Keratinocyte (primary cell): ENCODE results near the gene LRRC2.

Experiments
- EZH2 ChIP-seq: IDR thresholded peaks from one replicate; pipeline ENCODE4 v1.6.1; 2012; ENCODE audit warnings: inconsistent platforms, mild to moderate bottlenecking, low read length, moderate library complexity
- TF ChIP-seq, protein P1 (sequence below), 3 experiments: IDR thresholded peaks in 1 of 3; conservative IDR thresholded peaks in 1 of 3; optimal IDR thresholded peaks in 1 of 3; 2 replicates in 2 of 3; 3 replicates in 1 of 3; pipeline versions ENCODE3 to v1.5.1; 2011; ENCODE audit warnings: low read length in 3 of 3, mild to moderate bottlenecking in 3 of 3, moderate library complexity in 2 of 3, control low read depth in 1 of 3, inconsistent platforms in 1 of 3; ENCODE audit not compliant: insufficient read depth in 2 of 3; ENCODE audit errors: extremely low read depth in 1 of 3

DNA sequence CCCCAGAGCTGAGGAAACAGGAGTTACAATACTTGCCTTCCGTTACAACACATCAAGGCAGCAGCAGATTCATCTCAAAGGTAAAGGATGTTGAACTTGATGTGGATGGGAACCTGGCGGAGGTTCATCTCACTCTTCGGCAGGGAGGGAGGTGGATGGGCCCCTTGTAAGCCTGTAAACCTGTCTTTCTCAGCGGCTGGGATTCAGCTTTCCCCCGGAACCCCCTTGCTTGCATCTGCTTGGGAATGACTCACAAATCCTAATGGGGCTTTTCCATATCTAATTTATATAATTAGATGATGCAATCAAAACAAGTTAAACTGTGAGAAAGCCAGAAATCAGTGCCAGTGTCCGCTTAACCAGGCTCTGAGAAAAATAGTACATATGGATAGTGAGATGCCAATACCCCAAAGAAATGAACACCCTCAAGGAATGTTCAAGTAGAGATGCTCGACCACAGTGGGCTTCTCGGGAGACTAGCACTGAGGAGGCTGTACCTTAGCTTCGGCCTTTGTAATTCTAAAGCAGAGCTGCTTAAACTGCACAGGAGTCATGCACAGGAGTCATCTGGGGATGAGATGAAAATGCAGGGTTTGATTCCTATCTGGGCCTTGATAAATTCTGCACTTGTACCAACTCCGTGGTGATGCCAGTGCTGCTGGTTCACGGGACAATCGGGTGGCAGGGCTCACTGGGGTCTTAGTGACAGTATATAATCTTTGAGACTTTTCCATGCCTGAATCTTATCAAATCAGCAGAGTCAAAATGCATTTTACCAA lies 44.0 kb upstream of the LRRC2 start:
- no peak for TF ChIP-seq EZH2
- TF ChIP-seq, protein P1, sequence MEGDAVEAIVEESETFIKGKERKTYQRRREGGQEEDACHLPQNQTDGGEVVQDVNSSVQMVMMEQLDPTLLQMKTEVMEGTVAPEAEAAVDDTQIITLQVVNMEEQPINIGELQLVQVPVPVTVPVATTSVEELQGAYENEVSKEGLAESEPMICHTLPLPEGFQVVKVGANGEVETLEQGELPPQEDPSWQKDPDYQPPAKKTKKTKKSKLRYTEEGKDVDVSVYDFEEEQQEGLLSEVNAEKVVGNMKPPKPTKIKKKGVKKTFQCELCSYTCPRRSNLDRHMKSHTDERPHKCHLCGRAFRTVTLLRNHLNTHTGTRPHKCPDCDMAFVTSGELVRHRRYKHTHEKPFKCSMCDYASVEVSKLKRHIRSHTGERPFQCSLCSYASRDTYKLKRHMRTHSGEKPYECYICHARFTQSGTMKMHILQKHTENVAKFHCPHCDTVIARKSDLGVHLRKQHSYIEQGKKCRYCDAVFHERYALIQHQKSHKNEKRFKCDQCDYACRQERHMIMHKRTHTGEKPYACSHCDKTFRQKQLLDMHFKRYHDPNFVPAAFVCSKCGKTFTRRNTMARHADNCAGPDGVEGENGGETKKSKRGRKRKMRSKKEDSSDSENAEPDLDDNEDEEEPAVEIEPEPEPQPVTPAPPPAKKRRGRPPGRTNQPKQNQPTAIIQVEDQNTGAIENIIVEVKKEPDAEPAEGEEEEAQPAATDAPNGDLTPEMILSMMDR (optimal IDR thresholded peaks at IDR 0.05 in 1 of 3, IDR thresholded peaks at IDR 0.05 in 1 of 3, conservative IDR thresholded peaks at IDR 0.05 in 1 of 3; ENCODE audit: extremely low read depth in 1 of 3, insufficient read depth in 2 of 3, low read length in 3 of 3), result no peak
